Vagina (tissue), 2 donors: ENCODE results near the gene OTUB1. TPM values are rescaled to one million over a fixed set of nuclear protein-coding genes. Genes with fewer than 3 reads are reported as not detected.
"Not testable (repeated sequence)": the region's sequence is repeated elsewhere in the genome, so short reads cannot be mapped to it uniquely, and the experiment has no call there.

Source experiments
- DNase-seq, 2 donors: peaks; one replicate each; pipeline ENCODE4 v3.0.0-alpha.2; 2017; ENCODE audit errors: extremely low spot score in 2 of 2
- H3K27ac ChIP-seq: fragments of 200-600 bp; sonication (generic); one replicate; pipeline ENCODE4 v1.5.1; 2019
- H3K27me3 ChIP-seq: fragments of 200-600 bp; sonication (generic); one replicate; pipeline ENCODE4 v1.5.1; 2019
- H3K36me3 ChIP-seq, 2 donors: fragments of 200-600 bp; sonication (generic); one replicate each; pipeline ENCODE4 v1.5.1; 2017 to 2019
- H3K4me1 ChIP-seq: fragments of 200-600 bp; sonication (generic); one replicate; pipeline ENCODE4 v1.5.1; 2019
- H3K4me3 ChIP-seq, 2 donors: fragments of 200-600 bp; sonication (generic); 1 replicate in 1 of 2; 2 replicates in 1 of 2; pipeline ENCODE4 v1.5.1; 2016 to 2019
- H3K9me3 ChIP-seq: fragments of 200-600 bp; sonication (generic); one replicate; pipeline ENCODE4 v1.5.1; 2019
- POLR2A ChIP-seq, 2 donors: fragments of 450-650 bp; IDR thresholded peaks; one replicate each; pipeline ENCODE4 v1.6.1; 2017; ENCODE audit warnings: antibody characterized with exemption in 2 of 2, mild to moderate bottlenecking in 2 of 2, moderate library complexity in 2 of 2
- POLR2AphosphoS5 ChIP-seq, 2 donors: sonication (generic); formaldehyde crosslinking; IDR thresholded peaks; one replicate each; pipeline ENCODE4 v1.9.0; 2017; ENCODE audit warnings: antibody characterized with exemption in 2 of 2, mild to moderate bottlenecking in 2 of 2, low read depth in 1 of 2; ENCODE audit not compliant: insufficient read depth in 1 of 2
- intact Hi-C: fragments of 100-400 bp; cut with DNase I; formaldehyde crosslinking; loops from one replicate; pipeline ENCODE4 v1.15.1; 2023
- total RNA-seq: library from RNA; depleted of rRNA; stranded (reverse); fragments of >200 nt; gene quantifications from one replicate; pipeline ENCODE4 v1.2.3, GENCODE V29; 2016
- TF ChIP-seq, protein P1 (sequence below), 3 experiments: fragments of 450-650 bp in 2 of 3; fragments of 200-600 bp in 1 of 3; sonication (generic) in 1 of 3; IDR thresholded peaks; one replicate each; pipeline ENCODE4 v1.5.1; 2017 to 2019; ENCODE audit warnings: antibody characterized with exemption in 3 of 3, mild to moderate bottlenecking in 2 of 3, moderate library complexity in 2 of 3

Gene OTUB1
- total RNA-seq, 1 donor from 2014 or later, result 85.0 TPM

DNA sequence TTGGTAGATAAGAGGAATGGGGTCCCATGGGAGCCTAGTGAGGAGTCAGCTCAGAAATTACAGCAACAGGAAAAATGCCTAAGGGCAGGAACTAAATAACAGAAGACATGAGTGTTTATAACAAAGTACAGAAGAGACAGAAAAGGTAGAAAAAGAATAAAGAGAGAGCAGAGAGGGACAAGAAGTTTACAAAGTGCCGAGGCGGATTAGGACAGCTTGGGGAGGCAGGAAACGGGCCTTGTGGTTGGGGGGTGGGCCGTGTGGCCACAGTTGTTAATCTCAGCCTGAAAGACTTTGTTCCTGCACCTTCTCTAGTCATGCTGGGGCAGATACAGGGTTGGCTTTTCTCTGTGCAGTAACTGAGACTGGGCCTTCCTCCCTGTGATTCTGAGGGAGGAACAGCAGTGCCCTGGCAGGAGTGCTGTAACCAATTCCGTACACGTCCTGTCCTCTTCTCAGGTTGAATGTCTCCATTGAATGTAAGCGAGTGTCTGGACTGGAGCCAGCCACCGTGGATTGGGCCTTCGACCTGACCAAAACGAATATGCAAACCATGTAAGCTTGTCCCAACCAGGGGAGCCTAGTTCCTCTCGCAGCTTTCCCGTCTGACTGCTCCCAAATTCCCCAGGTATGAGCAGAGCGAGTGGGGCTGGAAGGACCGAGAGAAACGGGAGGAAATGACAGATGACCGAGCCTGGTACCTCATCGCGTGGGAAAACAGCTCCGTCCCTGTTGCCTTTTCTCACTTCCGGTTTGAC is 34.3 kb upstream of the OTUB1 start:
- H3K27me3 ChIP-seq, result no peaks in the 10 kb centered on the region
- no peaks in the 10 kb centered on the region for H3K9me3 ChIP-seq
- H3K36me3 ChIP-seq, result peaks cover 0 to 23% of the 10 kb centered on the region in 2 donors
- H3K4me3 ChIP-seq, result no peak overlapping the region
- peaks cover 19% of the 10 kb centered on the region for H3K4me1 ChIP-seq
- TF ChIP-seq POLR2A (IDR thresholded peaks at IDR 0.05) (no peak), POLR2AphosphoS5 (IDR thresholded peaks at IDR 0.05; ENCODE audit: insufficient read depth in 1 of 2, low read depth in 1 of 2) (no peak)
- TF ChIP-seq, protein P1, sequence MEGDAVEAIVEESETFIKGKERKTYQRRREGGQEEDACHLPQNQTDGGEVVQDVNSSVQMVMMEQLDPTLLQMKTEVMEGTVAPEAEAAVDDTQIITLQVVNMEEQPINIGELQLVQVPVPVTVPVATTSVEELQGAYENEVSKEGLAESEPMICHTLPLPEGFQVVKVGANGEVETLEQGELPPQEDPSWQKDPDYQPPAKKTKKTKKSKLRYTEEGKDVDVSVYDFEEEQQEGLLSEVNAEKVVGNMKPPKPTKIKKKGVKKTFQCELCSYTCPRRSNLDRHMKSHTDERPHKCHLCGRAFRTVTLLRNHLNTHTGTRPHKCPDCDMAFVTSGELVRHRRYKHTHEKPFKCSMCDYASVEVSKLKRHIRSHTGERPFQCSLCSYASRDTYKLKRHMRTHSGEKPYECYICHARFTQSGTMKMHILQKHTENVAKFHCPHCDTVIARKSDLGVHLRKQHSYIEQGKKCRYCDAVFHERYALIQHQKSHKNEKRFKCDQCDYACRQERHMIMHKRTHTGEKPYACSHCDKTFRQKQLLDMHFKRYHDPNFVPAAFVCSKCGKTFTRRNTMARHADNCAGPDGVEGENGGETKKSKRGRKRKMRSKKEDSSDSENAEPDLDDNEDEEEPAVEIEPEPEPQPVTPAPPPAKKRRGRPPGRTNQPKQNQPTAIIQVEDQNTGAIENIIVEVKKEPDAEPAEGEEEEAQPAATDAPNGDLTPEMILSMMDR (IDR thresholded peaks at IDR 0.05), result no peak
- peak overlapping the region; percentile 27 for H3K27ac ChIP-seq
- intact Hi-C loops, result no loop called here
- DNase-seq, result no peak

GRCh38 chr11:63952570-63952969 is 33.7 kb upstream of the OTUB1 start:
- peaks cover 0 to 23% of the 10 kb centered on the region in 2 donors for H3K36me3 ChIP-seq
- intact Hi-C loops, result no loop called here
- no peaks in the 10 kb centered on the region for H3K27me3 ChIP-seq
- no peak overlapping the region for H3K27ac ChIP-seq
- peaks cover 19% of the 10 kb centered on the region for H3K4me1 ChIP-seq
- no peaks in the 10 kb centered on the region for H3K9me3 ChIP-seq
- TF ChIP-seq POLR2A (IDR thresholded peaks at IDR 0.05) (no peak), POLR2AphosphoS5 (IDR thresholded peaks at IDR 0.05; ENCODE audit: insufficient read depth in 1 of 2, low read depth in 1 of 2) (no peak)
- TF ChIP-seq, protein P1 (IDR thresholded peaks at IDR 0.05), result no peak
- H3K4me3 ChIP-seq, result no peak overlapping the region
- no peak for DNase-seq

DNA sequence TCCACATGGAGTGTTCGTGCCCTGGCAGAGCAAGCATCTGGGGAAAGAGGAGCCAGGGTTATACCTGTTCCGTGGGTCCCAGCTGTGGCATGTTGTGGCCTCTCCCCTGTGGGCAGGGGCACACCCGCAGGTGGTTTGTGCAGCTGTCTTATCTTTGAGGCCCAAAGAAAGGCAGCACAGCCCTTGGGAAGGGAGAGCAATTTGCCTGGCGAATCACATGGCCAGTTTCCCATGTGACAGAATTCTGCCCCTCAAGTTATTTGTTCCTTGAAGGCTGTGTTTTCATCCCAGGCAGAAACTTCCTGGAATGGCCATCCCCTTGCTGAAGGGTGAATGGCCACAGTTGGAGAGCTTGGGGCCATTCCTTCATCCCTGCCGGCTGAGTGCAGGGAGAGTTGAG is 28.2 kb upstream of the OTUB1 start:
- Histone ChIP-seq H3K9me3 (no peaks in the 10 kb centered on the region), H3K27ac (no peak overlapping the region), H3K4me3 (no peak overlapping the region), H3K36me3 (peaks cover 0 to 23% of the 10 kb centered on the region in 2 donors), H3K4me1 (peaks cover 27% of the 10 kb centered on the region), H3K27me3 (no peaks in the 10 kb centered on the region)
- intact Hi-C loops, result no loop called here
- DNase-seq, result no peak
- TF ChIP-seq POLR2A (IDR thresholded peaks at IDR 0.05) (no peak), POLR2AphosphoS5 (IDR thresholded peaks at IDR 0.05; ENCODE audit: insufficient read depth in 1 of 2, low read depth in 1 of 2) (no peak)
- TF ChIP-seq, protein P1 (IDR thresholded peaks at IDR 0.05), result no peak

- TF ChIP-seq POLR2AphosphoS5 (IDR thresholded peaks at IDR 0.05; ENCODE audit: insufficient read depth in 1 of 2, low read depth in 1 of 2) (no peak), POLR2A (IDR thresholded peaks at IDR 0.05) (no peak)
- TF ChIP-seq, protein P1 (IDR thresholded peaks at IDR 0.05), result no peak
- Histone ChIP-seq H3K36me3 (no peaks in the 10 kb centered on the region), H3K9me3 (no peaks in the 10 kb centered on the region), H3K27me3 (no peaks in the 10 kb centered on the region), H3K4me1 (peaks cover 18% of the 10 kb centered on the region), H3K4me3 (no peak overlapping the region), H3K27ac (no peak overlapping the region)
- no peak for DNase-seq
- intact Hi-C loops, result no loop called here
These were observed 24.4 kb upstream of the OTUB1 start for GRCh38 chr11:63961608-63962412.

- H3K9me3 ChIP-seq, H3K36me3 ChIP-seq, DNase-seq, H3K4me3 ChIP-seq, H3K27ac ChIP-seq, intact Hi-C loops, H3K27me3 ChIP-seq: not testable (repeated sequence)
- H3K4me1 ChIP-seq, result peaks cover 18% of the 10 kb centered on the region
These were observed 22.3 kb upstream of the OTUB1 start for GRCh38 chr11:63963895-63964294.
